GM18870 (cell line): Measurements from ENCODE around the gene MMP28.

ENCODE experiments used
- ATAC-seq: cut with Tn5 transposase; IDR thresholded peaks from one replicate; pipeline ENCODE4 v1.9.1; 2021; ENCODE audit warnings: moderate library complexity; ENCODE audit not compliant: unreplicated experiment

The MMP28 gene

GRCh38 chr17:35727635-35728034, 67.8 kb downstream of the MMP28 start:
- no peak for ATAC-seq

- ATAC-seq = no peak
These were observed 68.4 kb downstream of the MMP28 start for GRCh38 chr17:35726953-35727460.

- ATAC-seq = no peak
These were observed 69.1 kb downstream of the MMP28 start for GRCh38 chr17:35726127-35726952.

- no peak for ATAC-seq
These were observed 69.7 kb downstream of the MMP28 start for GRCh38 chr17:35725802-35726126.

GRCh38 chr17:35725058-35725457, 70.4 kb downstream of the MMP28 start:
- ATAC-seq = no peak

- ATAC-seq = no peak
These were observed 71.7 kb downstream of the MMP28 start for GRCh38 chr17:35723735-35724134.

GRCh38 chr17:35717475-35717874, 78.0 kb downstream of the MMP28 start:
- no peak for ATAC-seq

GRCh38 chr17:35716897-35717465, 78.5 kb downstream of the MMP28 start:
- no peak for ATAC-seq

GRCh38 chr17:35716173-35716572, 79.3 kb downstream of the MMP28 start:
- no peak for ATAC-seq
